HepG2 (cell line): ENCODE results near the gene MBD5. TPM values are rescaled to one million over a fixed set of nuclear protein-coding genes. Genes with fewer than 3 reads are reported as not detected.

Experiments
- ATAC-seq: fragments of 200-7000 bp; cut with Tn5 transposase; 3 replicates; pipeline ENCODE4 v1.9.1; 2020; ENCODE audit warnings: mild to moderate bottlenecking, moderate library complexity
- BruUV-seq: library from RNA; stranded (reverse); fragments of 400-500 nt; replicated peaks from 2 replicates; lab custom pipeline; 2021; lab: Mats Ljungman, UMichigan
- CTCF ChIA-PET: fragments of 300-600 bp; formaldehyde crosslinking; extraction: SDS; loops from one replicate; lab custom pipeline; 2021; ENCODE audit warnings: low total read pairs, inconsistent platforms, low intra/inter-chr PET ratio; lab: Yijun Ruan, JAX
- POLR2A ChIA-PET: fragments of 350-600 bp; sonication (Branson Sonifier 250); formaldehyde crosslinking; loops from one replicate; lab custom pipeline; 2020; ENCODE audit warnings: antibody characterized with exemption, inconsistent platforms; lab: Yijun Ruan, JAX
- DNase-seq: peaks from one replicate; pipeline ENCODE4 v3.0.0-alpha.2; 2015; ENCODE audit warnings: low spot score
- FAIRE-seq: peaks from 3 replicates; lab custom pipeline; 2011; peaks lifted over from hg19 to GRCh38; lab: Jason Lieb, UNC
- H2AFZ ChIP-seq: one replicate; pipeline ENCODE4 v1.6.1; 2011; ENCODE audit warnings: low read length, inconsistent platforms
- H3K27ac ChIP-seq: fragments of 300-600 bp; 3 replicates; pipeline ENCODE4 v1.8.0; 2011; ENCODE audit warnings: mixed run types, mild to moderate bottlenecking, mixed read lengths, low read length, inconsistent platforms; ENCODE audit not compliant: insufficient read depth; ENCODE audit errors: extremely low read length
- H3K27me3 ChIP-seq, 2 experiments: fragments of 200-600 bp in 1 of 2; 2 replicates in 1 of 2; 3 replicates in 1 of 2; pipeline versions ENCODE4 v1.6.0 to v1.8.0; 2011; ENCODE audit warnings: low read length in 2 of 2, mild to moderate bottlenecking in 2 of 2, moderate library complexity in 2 of 2, inconsistent platforms in 1 of 2; ENCODE audit not compliant: insufficient read depth in 2 of 2, control insufficient read depth in 1 of 2
- H3K36me3 ChIP-seq, 2 experiments: fragments of 200-600 bp in 1 of 2; replicated peaks in 1 of 2; 2 replicates in 1 of 2; 3 replicates in 1 of 2; pipeline versions ENCODE4 v1.5.1 to v1.8.0; 2011; ENCODE audit warnings: low read length in 2 of 2, inconsistent platforms in 1 of 2; ENCODE audit not compliant: insufficient read depth in 2 of 2, control insufficient read depth in 1 of 2
- H3K4me1 ChIP-seq: 2 replicates; pipeline ENCODE4 v1.5.1; 2012; ENCODE audit warnings: low read length, inconsistent platforms; ENCODE audit not compliant: insufficient read depth
- H3K4me2 ChIP-seq: 2 replicates; pipeline ENCODE4 v1.6.0; 2011; ENCODE audit warnings: low read depth, low read length, inconsistent platforms
- H3K4me3 ChIP-seq, 3 experiments: fragments of 200-600 bp in 1 of 3; sonication (generic), shearing (Covaris generic) in 1 of 3; replicated peaks in 1 of 3; 2 replicates each; pipeline ENCODE4 v1.5.1; 2011 to 2016; ENCODE audit warnings: low read length in 3 of 3, inconsistent platforms in 2 of 3, low read depth in 2 of 3, mild to moderate bottlenecking in 2 of 3, control low read depth in 1 of 3, mixed read lengths in 1 of 3; ENCODE audit not compliant: insufficient read depth in 1 of 3
- H3K79me2 ChIP-seq: one replicate; pipeline ENCODE4 v1.6.1; 2011; ENCODE audit warnings: low read length, inconsistent platforms; ENCODE audit not compliant: insufficient read depth
- H3K9ac ChIP-seq: 2 replicates; pipeline ENCODE4 v1.6.0; 2011; ENCODE audit warnings: mild to moderate bottlenecking, low read depth, low read length, inconsistent platforms; ENCODE audit not compliant: insufficient read depth
- H3K9me3 ChIP-seq: 2 replicates; pipeline ENCODE4 v1.5.1; 2012; ENCODE audit warnings: mild to moderate bottlenecking, low read length
- H4K20me1 ChIP-seq: 2 replicates; pipeline ENCODE4 v1.6.0; 2011; ENCODE audit warnings: inconsistent platforms, mild to moderate bottlenecking, low read length, moderate library complexity; ENCODE audit not compliant: insufficient read depth
- BATF2 ChIP-seq: sonication (generic); formaldehyde crosslinking; IDR thresholded peaks from 2 replicates; pipeline ENCODE4 v1.8.0; 2022; ENCODE audit warnings: mild to moderate bottlenecking, missing genetic modification reagents, moderate library complexity
- DNMT1 ChIP-seq: sonication (generic); formaldehyde crosslinking; IDR thresholded peaks from 2 replicates; pipeline ENCODE4 v1.5.1; 2020; ENCODE audit warnings: mild to moderate bottlenecking, missing genetic modification reagents
- POGK ChIP-seq: sonication (generic); formaldehyde crosslinking; conservative IDR thresholded peaks from 2 replicates; pipeline ENCODE4 v1.8.0; 2022; ENCODE audit warnings: mild to moderate bottlenecking, moderate library complexity, missing genetic modification reagents
- ZNF263 ChIP-seq: sonication (generic); formaldehyde crosslinking; IDR thresholded peaks from 2 replicates; pipeline ENCODE4 v1.4.0; 2020; ENCODE audit warnings: missing genetic modification reagents
- WGBS: methylation state at CpG from one replicate; pipeline ENCODE4 v1.1.6; 2017; ENCODE audit warnings: low lambda C conversion rate; 5-methylcytosine and 5-hydroxymethylcytosine counted together
- in situ Hi-C: cut with HindIII; loops from 2 replicates; pipeline ENCODE4 v1.10.0; 2017; ENCODE audit warnings: low pct_unique_long_range_greater_than_20kb; ENCODE audit not compliant: extremely low pct_ligation_motif_present
- intact Hi-C: fragments of 100-400 bp; cut with micrococcal nuclease; formaldehyde crosslinking; loops from one replicate; pipeline ENCODE4 v1.10.0; 2022; ENCODE audit not compliant: unreplicated experiment
- polyA plus RNA-seq, 8 experiments: library from polyadenylated mRNA; depleted of rRNA in 3 of 8; stranded (reverse) in 7 of 8; unstranded in 1 of 8; fragments of >200 nt; fragmentation: Illumina TruSeq in 4 of 8; extraction: Trizol in 4 of 8; gene quantifications; 2 replicates each; pipeline versions ENCODE4 v1.2.1 to v1.2.3, GENCODE V29; 2011 to 2016; ENCODE audit warnings: low read depth in 4 of 8, missing spikeins in 1 of 8, mixed read lengths in 1 of 8; ENCODE audit not compliant: insufficient read depth in 1 of 8
- total RNA-seq, 5 experiments: library from RNA; depleted of rRNA; stranded (reverse); fragments of >200 nt; fragmentation: Illumina TruSeq; extraction: Trizol; gene quantifications; 2 replicates each; pipeline ENCODE4 v1.2.3, GENCODE V29; 2016; ENCODE audit warnings: low read depth in 1 of 5

Gene MBD5
- total and polyA plus RNA-seq, 2 of the 13 experiments (the other 11 are each of a cell fraction or from before 2014, with no cell fraction given), result 13.5 to 26.4 TPM

GRCh38 chr2:148545390-148546256 lies 524.7 kb downstream of the MBD5 start (continued):
- TF ChIP-seq BATF2 (CRISPR knock-in tag), result no peak

GRCh38 chr2:148546270-148546669 lies 525.4 kb downstream of the MBD5 start:
- no peaks in the 10 kb centered on the region for H4K20me1 ChIP-seq
- intact Hi-C loops, result no loop called here
- no peak overlapping the region for H3K4me2 ChIP-seq
- H3K79me2 ChIP-seq, result no peaks in the 10 kb centered on the region
- TF ChIP-seq DNMT1 (CRISPR knock-in tag) (no peak), POGK (CRISPR knock-in tag) (no peak), ZNF263 (CRISPR knock-in tag) (0 out of 2 replicates have a peak, but pooled peaks have one; percentile 34)
- TF ChIP-seq, all 625 proteins: peak for 1
- no peaks in the 10 kb centered on the region for H3K36me3 ChIP-seq
- ATAC-seq (no peak; the same call in 2 of the 3 replicates), DNase-seq (no peak), FAIRE-seq (no peak)
- no peak overlapping the region for H3K27ac ChIP-seq
- no peak overlapping the region for H3K9ac ChIP-seq
- WGBS, result 50% methylated on average over 1 of the region's 1 CpG
- in situ Hi-C loops, result no loop called here
- H3K4me1 ChIP-seq, result no peaks in the 10 kb centered on the region
- no peak overlapping the region for H2AFZ ChIP-seq
- ChIA-PET CTCF (no interaction called here), POLR2A (no interaction called here)
- H3K4me3 ChIP-seq, result no peak overlapping the region
- H3K9me3 ChIP-seq, result no peaks in the 10 kb centered on the region
- BruUV-seq, result no TSS peak
- H3K27me3 ChIP-seq, result peaks cover 2 to 48% of the 10 kb centered on the region in 2 experiments; a peak in 3 of 5 replicates
